Endodermal cell (in vitro differentiated cells): Measurements from ENCODE around the gene KYNU. TPM values are rescaled to one million over a fixed set of nuclear protein-coding genes. Genes with fewer than 3 reads are reported as not detected.
A peak's percentile ranks its signal among the peaks of the same experiment; 100 is the strongest.
"Not testable (repeated sequence)": the region's sequence is repeated elsewhere in the genome, so short reads cannot be mapped to it uniquely, and the experiment has no call there.

Experiments used
- DNase-seq: peaks from one replicate; pipeline ENCODE4 v3.0.0-alpha.2; 2017
- H3K27ac ChIP-seq: 2 replicates; pipeline ENCODE4 v1.5.1; 2013; ENCODE audit warnings: mild to moderate bottlenecking, low read depth, low read length, moderate library complexity
- H3K27me3 ChIP-seq: 2 replicates; pipeline ENCODE4 v1.6.1; 2013; ENCODE audit warnings: mild to moderate bottlenecking, low read length, moderate library complexity; ENCODE audit not compliant: insufficient read depth, control insufficient read depth, poor library complexity, severe bottlenecking
- H3K36me3 ChIP-seq: 2 replicates; pipeline ENCODE4 v1.7.0; 2013; ENCODE audit warnings: mild to moderate bottlenecking, low read length, moderate library complexity; ENCODE audit not compliant: control insufficient read depth, insufficient read depth
- H3K4me1 ChIP-seq: one replicate; pipeline ENCODE4 v1.7.0; 2013; ENCODE audit warnings: low read length; ENCODE audit not compliant: control insufficient read depth, insufficient read depth
- H3K4me3 ChIP-seq: 2 replicates; pipeline ENCODE4 v1.5.1; 2013; ENCODE audit warnings: mild to moderate bottlenecking, low read length, moderate library complexity
- H3K9ac ChIP-seq: 2 replicates; pipeline ENCODE4 v1.6.1; 2013; ENCODE audit warnings: mild to moderate bottlenecking, low read length, moderate library complexity; ENCODE audit not compliant: poor library complexity, severe bottlenecking; ENCODE audit errors: extremely low read depth
- H3K9me3 ChIP-seq: 2 replicates; pipeline ENCODE4 v1.6.1; 2013; ENCODE audit warnings: mild to moderate bottlenecking, low read length, moderate library complexity; ENCODE audit not compliant: control insufficient read depth
- H3K27ac Mint-ChIP-seq: 2 replicates; pipeline ENCODE4 v1.8.0; 2020; ENCODE audit warnings: mixed read lengths
- H3K27me3 Mint-ChIP-seq: 2 replicates; pipeline ENCODE4 v1.8.0; 2021; ENCODE audit warnings: mild to moderate bottlenecking, mixed read lengths; ENCODE audit not compliant: insufficient read depth
- H3K36me3 Mint-ChIP-seq: 2 replicates; pipeline ENCODE4 v1.8.0; 2020; ENCODE audit warnings: low read depth, mixed read lengths
- H3K4me1 Mint-ChIP-seq: 2 replicates; pipeline ENCODE4 v1.8.0; 2020; ENCODE audit warnings: mixed read lengths
- H3K4me3 Mint-ChIP-seq: 2 replicates; pipeline ENCODE4 v1.8.0; 2020; ENCODE audit warnings: mild to moderate bottlenecking, moderate library complexity, mixed read lengths
- H3K9me3 Mint-ChIP-seq: 2 replicates; pipeline ENCODE4 v1.8.0; 2020; ENCODE audit warnings: mild to moderate bottlenecking, mixed read lengths
- WGBS, 2 experiments: methylation state at CpG; one replicate each; pipeline versions ENCODE4 v1.1.5 to v1.1.7; 2013; ENCODE audit warnings: missing lambda C conversion rate in 2 of 2, mixed read lengths in 1 of 2; ENCODE audit not compliant: insufficient coverage in 1 of 2, insufficient read length in 1 of 2; 5-methylcytosine and 5-hydroxymethylcytosine counted together
- total RNA-seq, 2 donors: library from RNA; stranded (reverse); fragmentation: NEBNext Ultra II Directional in 1 of 2; extraction: Animal tissue kit (Norgen Biotek cat#: 25700) in 1 of 2; gene quantifications; 2 replicates in 1 of 2; 3 replicates in 1 of 2; pipeline ENCODE4 v1.2.1, GENCODE V29; 2021
- TF ChIP-seq, protein P1 (sequence below): fragments of 200-600 bp; sonication (generic); conservative IDR thresholded peaks from 2 replicates; pipeline ENCODE4 v1.5.0; 2021; ENCODE audit warnings: antibody characterized with exemption, mild to moderate bottlenecking

The KYNU gene
- total RNA-seq, 2 donors from 2014 or later = 1.2 to 4.2 TPM

DNA sequence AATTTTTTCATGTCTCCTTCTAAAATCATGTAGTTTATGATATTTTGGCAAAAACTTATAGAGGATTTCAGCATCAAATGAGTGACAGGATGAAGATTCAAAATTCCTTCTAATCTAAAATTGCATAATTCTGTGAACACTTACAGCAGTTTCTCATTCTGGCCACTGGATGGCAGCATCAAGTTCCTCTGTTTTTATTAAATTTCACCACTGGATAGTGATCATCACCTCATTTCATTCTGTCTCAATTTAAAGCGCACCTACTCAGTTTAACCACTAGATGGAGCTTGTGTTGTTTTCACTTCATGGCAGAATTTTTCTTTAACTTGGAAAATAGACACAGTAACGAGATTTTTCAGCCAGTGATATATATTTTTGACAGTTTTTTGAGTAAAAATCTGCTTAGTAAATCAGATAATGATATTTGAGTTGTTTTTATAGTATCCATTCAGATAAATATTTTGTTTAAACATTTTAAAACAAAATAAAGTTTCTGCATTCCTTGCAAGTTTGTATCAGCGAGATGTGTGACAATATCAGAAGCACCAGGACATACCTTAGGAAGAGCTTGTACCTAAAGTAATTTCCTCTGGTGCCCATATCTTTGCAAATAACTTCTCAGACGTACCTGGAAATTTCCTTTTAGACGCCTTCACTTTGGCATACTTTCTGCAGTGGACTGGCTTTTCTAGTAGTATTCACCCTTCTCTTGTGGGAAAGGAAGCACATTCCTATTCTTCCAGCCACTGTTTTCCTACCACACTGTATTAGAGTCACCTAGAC is 157.0 kb downstream of the KYNU start:
- peaks cover 11% of the 10 kb centered on the region for H3K4me1 ChIP-seq
- no peak overlapping the region for H3K4me3 ChIP-seq
- WGBS, 2 experiments = 47 to 62% methylated on average over 4 to 5 of the region's 5 CpGs
- H3K9me3 ChIP-seq = no peaks in the 10 kb centered on the region
- Mint-ChIP-seq H3K4me3 (no peak overlapping the region), H3K9me3 (peaks cover 2% of the 10 kb centered on the region), H3K27ac (no peak overlapping the region), H3K36me3 (no peaks in the 10 kb centered on the region), H3K27me3 (no peaks in the 10 kb centered on the region), H3K4me1 (peaks cover 19% of the 10 kb centered on the region)
- TF ChIP-seq, protein P1, sequence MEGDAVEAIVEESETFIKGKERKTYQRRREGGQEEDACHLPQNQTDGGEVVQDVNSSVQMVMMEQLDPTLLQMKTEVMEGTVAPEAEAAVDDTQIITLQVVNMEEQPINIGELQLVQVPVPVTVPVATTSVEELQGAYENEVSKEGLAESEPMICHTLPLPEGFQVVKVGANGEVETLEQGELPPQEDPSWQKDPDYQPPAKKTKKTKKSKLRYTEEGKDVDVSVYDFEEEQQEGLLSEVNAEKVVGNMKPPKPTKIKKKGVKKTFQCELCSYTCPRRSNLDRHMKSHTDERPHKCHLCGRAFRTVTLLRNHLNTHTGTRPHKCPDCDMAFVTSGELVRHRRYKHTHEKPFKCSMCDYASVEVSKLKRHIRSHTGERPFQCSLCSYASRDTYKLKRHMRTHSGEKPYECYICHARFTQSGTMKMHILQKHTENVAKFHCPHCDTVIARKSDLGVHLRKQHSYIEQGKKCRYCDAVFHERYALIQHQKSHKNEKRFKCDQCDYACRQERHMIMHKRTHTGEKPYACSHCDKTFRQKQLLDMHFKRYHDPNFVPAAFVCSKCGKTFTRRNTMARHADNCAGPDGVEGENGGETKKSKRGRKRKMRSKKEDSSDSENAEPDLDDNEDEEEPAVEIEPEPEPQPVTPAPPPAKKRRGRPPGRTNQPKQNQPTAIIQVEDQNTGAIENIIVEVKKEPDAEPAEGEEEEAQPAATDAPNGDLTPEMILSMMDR = peak; percentile 98
- H3K36me3 ChIP-seq = no peaks in the 10 kb centered on the region
- H3K9ac ChIP-seq = no peak overlapping the region
- H3K27me3 ChIP-seq = no peaks in the 10 kb centered on the region
- H3K27ac ChIP-seq = no peak overlapping the region
- peak; percentile 59 for DNase-seq

DNA sequence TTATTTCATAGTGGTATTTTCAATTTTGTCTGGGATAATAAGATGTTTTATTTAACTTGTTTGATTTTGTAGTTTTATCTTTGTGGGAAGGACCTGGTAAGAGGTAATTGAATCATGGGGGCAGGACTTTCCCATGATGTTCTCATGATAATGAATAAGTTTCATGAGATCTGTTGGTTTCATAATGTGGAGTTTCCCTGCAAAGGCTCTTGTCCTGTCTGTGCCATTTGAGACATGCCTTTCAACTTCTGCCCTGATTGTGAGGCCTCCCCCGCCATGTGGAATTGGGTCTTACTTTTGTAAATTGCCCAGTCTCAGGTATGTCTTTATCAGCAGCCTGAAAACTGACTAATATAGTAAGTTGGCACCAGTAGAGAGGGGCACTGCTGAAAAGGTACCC is 174.0 kb downstream of the KYNU start:
- Histone ChIP-seq H3K4me3 (no peak overlapping the region), H3K9me3 (peaks cover 12% of the 10 kb centered on the region), H3K36me3 (no peaks in the 10 kb centered on the region), H3K9ac (no peak overlapping the region), H3K4me1 (no peaks in the 10 kb centered on the region), H3K27ac (no peak overlapping the region), H3K27me3 (no peaks in the 10 kb centered on the region)
- DNase-seq = no peak
- Mint-ChIP-seq H3K4me3 (no peak overlapping the region), H3K27ac (no peak overlapping the region), H3K27me3 (no peaks in the 10 kb centered on the region), H3K36me3 (no peaks in the 10 kb centered on the region), H3K4me1 (peaks cover 10% of the 10 kb centered on the region), H3K9me3 (peaks cover 16% of the 10 kb centered on the region)
- 71 to 98% methylated on average over 1 of the region's 1 CpG for WGBS, 2 experiments
- TF ChIP-seq, protein P1 = no peak

GRCh38 chr2:143053437-143053836 is 176.0 kb downstream of the KYNU start:
- Mint-ChIP-seq H3K9me3 (peaks cover 32% of the 10 kb centered on the region), H3K4me1 (peaks cover 10% of the 10 kb centered on the region)
- H3K4me1 ChIP-seq, H3K27ac ChIP-seq, H3K4me3 ChIP-seq, H3K36me3 Mint-ChIP-seq, H3K27ac Mint-ChIP-seq, H3K9ac ChIP-seq, DNase-seq, H3K27me3 ChIP-seq, H3K36me3 ChIP-seq, H3K4me3 Mint-ChIP-seq, H3K27me3 Mint-ChIP-seq: not testable (repeated sequence)
- H3K9me3 ChIP-seq = peaks cover 22% of the 10 kb centered on the region
- 94 to 100% methylated on average over 2 to 4 of the region's 4 CpGs for WGBS, 2 experiments
